Dedifferentiated amniotic fluid mesenchymal stem cell (primary cell): Measurements from ENCODE around the gene DOCK10.

Experiments used
- DNase-seq: peaks from one replicate; pipeline ENCODE4 v3.0.0-alpha.2; 2016; ENCODE audit errors: extremely low spot score

Gene DOCK10

DNA sequence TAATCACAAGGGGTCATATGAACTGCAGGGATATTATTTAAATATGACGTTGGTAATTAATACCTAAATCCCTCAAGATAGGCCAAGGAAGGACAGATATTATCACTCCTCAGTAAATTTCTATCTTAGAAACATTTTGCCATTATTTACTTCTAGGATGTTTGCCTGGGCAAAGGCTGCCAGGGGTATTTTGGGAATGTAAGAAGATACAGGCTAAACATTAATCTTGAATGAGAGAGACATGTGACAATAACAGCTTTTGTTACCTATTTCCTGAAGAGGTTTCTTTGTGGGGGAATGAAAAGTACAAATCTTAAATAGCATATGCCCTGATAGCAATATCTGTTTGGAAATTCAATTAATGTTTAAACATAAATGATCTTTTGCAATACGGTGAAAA is 325.3 kb downstream of the DOCK10 start:
- DNase-seq = no peak

DNA sequence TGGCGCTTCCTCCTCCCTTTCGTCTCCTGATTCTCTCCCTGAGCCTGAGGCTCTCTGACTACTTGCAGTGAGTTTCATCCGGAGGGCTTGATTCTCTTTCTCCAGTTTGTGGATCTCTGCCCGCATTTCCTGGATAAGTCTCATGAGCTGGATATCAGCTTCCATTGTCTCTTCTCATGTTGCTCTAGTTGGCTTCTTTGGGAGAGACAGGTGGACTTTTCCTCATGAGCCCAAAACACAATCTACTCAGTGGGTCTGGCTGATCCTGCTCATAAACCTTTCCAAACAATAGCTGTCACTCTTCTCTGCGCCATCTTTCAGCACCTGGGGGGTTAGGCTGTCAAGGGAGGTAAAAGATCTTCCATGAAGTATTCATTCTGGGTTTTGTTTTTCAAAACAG is 326.1 kb downstream of the DOCK10 start, which contains the start of gene CCDC195:
TSS of gene CCDC195 (minus strand) at position 165 of the 400 bp plus-strand sequence. CDS start at position 165, 0 bp downstream.
- DNase-seq = no peak
